ENCODE data around the gene LY6G5C.

DNA sequence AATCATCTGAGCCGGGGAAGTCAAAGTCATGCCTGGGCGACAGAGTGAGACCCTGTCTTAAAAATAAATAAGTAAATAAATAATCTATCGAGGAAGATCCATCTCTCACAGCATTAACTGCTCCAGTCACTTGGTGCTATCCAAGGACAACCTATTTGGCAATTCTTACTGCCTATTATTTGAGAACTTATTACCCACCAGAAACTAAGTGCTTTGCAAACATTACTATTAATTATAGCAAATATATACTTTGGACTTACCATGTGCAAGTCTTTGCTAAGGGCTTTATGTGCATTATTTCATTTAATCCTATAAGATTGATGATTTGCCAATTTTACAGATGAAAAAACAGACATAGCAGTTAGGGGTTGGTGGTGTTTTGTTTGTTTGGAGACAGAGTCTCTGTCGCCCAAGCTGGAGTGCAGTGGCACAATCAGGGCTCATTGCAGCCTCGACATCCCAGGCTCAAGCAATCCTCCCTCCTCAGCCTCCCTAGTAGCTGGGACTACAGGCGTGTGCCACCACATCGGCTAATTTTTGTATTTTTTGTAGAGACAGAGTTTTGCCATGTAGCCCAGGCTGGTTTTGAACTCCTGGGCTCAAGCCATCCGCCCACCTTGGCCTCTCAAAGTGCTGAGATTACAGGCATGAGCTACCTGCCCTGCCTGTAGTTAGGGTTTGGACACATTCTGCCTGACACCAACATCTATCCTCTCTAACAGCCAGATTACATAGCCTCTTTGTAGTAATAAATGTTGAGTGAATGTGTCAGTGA is 26.1 kb downstream of the LY6G5C start:
- TF ChIP-seq, protein P1, sequence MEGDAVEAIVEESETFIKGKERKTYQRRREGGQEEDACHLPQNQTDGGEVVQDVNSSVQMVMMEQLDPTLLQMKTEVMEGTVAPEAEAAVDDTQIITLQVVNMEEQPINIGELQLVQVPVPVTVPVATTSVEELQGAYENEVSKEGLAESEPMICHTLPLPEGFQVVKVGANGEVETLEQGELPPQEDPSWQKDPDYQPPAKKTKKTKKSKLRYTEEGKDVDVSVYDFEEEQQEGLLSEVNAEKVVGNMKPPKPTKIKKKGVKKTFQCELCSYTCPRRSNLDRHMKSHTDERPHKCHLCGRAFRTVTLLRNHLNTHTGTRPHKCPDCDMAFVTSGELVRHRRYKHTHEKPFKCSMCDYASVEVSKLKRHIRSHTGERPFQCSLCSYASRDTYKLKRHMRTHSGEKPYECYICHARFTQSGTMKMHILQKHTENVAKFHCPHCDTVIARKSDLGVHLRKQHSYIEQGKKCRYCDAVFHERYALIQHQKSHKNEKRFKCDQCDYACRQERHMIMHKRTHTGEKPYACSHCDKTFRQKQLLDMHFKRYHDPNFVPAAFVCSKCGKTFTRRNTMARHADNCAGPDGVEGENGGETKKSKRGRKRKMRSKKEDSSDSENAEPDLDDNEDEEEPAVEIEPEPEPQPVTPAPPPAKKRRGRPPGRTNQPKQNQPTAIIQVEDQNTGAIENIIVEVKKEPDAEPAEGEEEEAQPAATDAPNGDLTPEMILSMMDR (IDR thresholded peaks at IDR 0.05): no peak
- TF ChIP-seq POLR2A (IDR thresholded peaks at IDR 0.05): no peak
- no peak for TF ChIP-seq POLR2AphosphoS5 (IDR thresholded peaks at IDR 0.05)
- no peak for TF ChIP-seq EP300 (IDR thresholded peaks at IDR 0.05; ENCODE audit: low read depth)
